HG03558 (cell line): ENCODE measurements around the gene ZNF160.
"Not testable (repeated sequence)": the region's sequence is repeated elsewhere in the genome, so short reads cannot be mapped to it uniquely, and the experiment has no call there.

Experiments used
- ATAC-seq: cut with Tn5 transposase; IDR thresholded peaks from one replicate; pipeline ENCODE4 v1.9.1; 2021; ENCODE audit warnings: moderate number of reproducible peaks; ENCODE audit not compliant: unreplicated experiment; ENCODE audit errors: extremely low read depth

Gene ZNF160

GRCh38 chr19:53034054-53034453, 69.2 kb downstream of the ZNF160 start:
- no peak for ATAC-seq

DNA sequence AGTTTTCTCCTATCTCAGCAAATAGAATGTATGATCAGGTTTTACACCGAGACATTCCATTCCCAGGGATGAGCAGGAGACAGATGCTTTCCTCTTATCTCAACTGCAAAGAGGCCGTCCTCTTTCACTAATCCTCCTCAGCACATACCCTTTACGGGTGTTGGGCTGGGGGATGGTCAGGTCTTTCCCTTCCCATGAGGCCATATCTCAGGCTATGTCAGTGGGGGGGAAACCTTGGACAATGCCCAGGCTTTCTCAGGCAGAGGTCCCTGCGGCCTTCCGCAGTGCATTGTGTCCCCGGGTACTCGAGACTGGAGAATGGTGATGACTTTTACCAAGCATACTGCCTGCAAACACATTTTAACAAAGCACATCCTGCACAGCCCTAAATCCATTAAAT, 74.9 kb downstream of the ZNF160 start:
- ATAC-seq = not testable (repeated sequence)

- no peak for ATAC-seq
Observed at GRCh38 chr19:53019684-53020083, 83.5 kb downstream of the ZNF160 start.
